Anterior cingulate cortex (tissue), 58 donors: ENCODE results near the gene TNRC6B.
A peak's percentile ranks its signal among the peaks of the same experiment; 100 is the strongest.
"Not testable (repeated sequence)": the region's sequence is repeated elsewhere in the genome, so short reads cannot be mapped to it uniquely, and the experiment has no call there.

Source experiments
- DNase-seq, 58 donors: peaks; one replicate each; lab custom pipeline; 2025; lab: John Stamatoyannopoulos, UW

Gene TNRC6B

GRCh38 chr22:40346185-40347118 is 168.7 kb downstream of the TNRC6B start, which contains the start of gene ADSL:
TSS of gene ADSL (plus strand) at chr22:40346500. CDS start at chr22:40346559, 59 bp downstream.
- DNase-seq: peak in 57 of 58 donors; percentile 51 to 90 (median 80)

GRCh38 chr22:40347300-40347699 is 169.6 kb downstream of the TNRC6B start:
- no peak for DNase-seq

GRCh38 chr22:40348025-40348658 is 170.4 kb downstream of the TNRC6B start:
- DNase-seq: peak in 29 of 58 donors; percentile 3 to 50 (median 15)

- DNase-seq: no peak
Observed at GRCh38 chr22:40352763-40353162, 175.0 kb downstream of the TNRC6B start.

- peak in 12 of 58 donors; percentile 2 to 34 (median 14) for DNase-seq
Observed at GRCh38 chr22:40361100-40361499, 183.4 kb downstream of the TNRC6B start.

- peak in 1 of 58 donors; percentile 17 for DNase-seq
Observed at GRCh38 chr22:40363059-40363458, 185.3 kb downstream of the TNRC6B start.

- DNase-seq: no peak
Observed at GRCh38 chr22:40364431-40364830, 186.7 kb downstream of the TNRC6B start.

- DNase-seq: no peak
Observed at GRCh38 chr22:40366068-40366467, 188.3 kb downstream of the TNRC6B start.

GRCh38 chr22:40367342-40367741 is 189.6 kb downstream of the TNRC6B start:
- no peak for DNase-seq

GRCh38 chr22:40368016-40368415 is 190.3 kb downstream of the TNRC6B start:
- no peak for DNase-seq

GRCh38 chr22:40368836-40369235 is 191.1 kb downstream of the TNRC6B start:
- DNase-seq: no peak

- no peak for DNase-seq
Observed at GRCh38 chr22:40374567-40374966, 196.8 kb downstream of the TNRC6B start.

GRCh38 chr22:40376149-40376548 is 198.4 kb downstream of the TNRC6B start:
- no peak for DNase-seq

- DNase-seq: no peak
Observed at GRCh38 chr22:40377931-40378330, 200.2 kb downstream of the TNRC6B start.

GRCh38 chr22:40378448-40378847 is 200.7 kb downstream of the TNRC6B start:
- not testable (repeated sequence) for DNase-seq

GRCh38 chr22:40381461-40381860 is 203.7 kb downstream of the TNRC6B start:
- no peak for DNase-seq

- no peak for DNase-seq
Observed at GRCh38 chr22:40383905-40384304, 206.2 kb downstream of the TNRC6B start.

GRCh38 chr22:40385036-40385782 is 207.5 kb downstream of the TNRC6B start:
- no peak for DNase-seq
